ENCODE measurements around the gene CNTRL. TPM values are rescaled to one million over a fixed set of nuclear protein-coding genes. Genes with fewer than 3 reads are reported as not detected.

The CNTRL gene
- total RNA-seq, 4 donors from 2014 or later, result 20.0 to 30.2 (median 27.4) TPM

DNA sequence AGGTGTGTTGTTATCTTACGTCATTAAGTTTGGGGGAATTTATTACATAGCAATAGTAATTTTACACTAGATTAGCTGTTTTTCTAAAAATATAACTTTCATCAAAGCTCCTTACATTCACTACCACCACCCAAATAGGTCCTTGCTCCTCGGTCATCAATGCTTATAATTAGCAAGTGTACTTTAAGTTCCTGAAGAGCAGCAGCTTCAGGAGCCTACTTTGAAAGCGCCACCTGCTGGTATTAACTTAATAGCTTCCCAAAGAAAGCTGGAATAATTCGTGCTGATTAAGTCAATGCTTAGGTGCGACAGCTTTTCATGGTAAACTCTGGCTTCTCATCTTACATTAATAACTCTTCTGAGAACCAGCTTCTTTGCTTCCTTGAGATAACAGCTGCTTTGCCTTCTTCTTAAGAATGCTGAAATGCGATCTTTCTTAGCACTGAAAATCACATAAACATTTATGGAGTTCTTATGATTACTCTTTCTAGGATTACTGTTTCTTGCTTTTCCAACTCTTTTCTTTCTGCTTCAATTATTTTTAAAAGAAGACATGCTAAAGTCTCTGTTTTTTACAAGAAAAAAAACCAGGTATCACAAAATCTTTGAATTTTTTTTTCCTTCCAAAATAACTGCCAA lies 14.6 kb upstream of the CNTRL start:
- TF ChIP-seq, protein P1, sequence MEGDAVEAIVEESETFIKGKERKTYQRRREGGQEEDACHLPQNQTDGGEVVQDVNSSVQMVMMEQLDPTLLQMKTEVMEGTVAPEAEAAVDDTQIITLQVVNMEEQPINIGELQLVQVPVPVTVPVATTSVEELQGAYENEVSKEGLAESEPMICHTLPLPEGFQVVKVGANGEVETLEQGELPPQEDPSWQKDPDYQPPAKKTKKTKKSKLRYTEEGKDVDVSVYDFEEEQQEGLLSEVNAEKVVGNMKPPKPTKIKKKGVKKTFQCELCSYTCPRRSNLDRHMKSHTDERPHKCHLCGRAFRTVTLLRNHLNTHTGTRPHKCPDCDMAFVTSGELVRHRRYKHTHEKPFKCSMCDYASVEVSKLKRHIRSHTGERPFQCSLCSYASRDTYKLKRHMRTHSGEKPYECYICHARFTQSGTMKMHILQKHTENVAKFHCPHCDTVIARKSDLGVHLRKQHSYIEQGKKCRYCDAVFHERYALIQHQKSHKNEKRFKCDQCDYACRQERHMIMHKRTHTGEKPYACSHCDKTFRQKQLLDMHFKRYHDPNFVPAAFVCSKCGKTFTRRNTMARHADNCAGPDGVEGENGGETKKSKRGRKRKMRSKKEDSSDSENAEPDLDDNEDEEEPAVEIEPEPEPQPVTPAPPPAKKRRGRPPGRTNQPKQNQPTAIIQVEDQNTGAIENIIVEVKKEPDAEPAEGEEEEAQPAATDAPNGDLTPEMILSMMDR (IDR thresholded peaks at IDR 0.05; ENCODE audit: low read depth), result no peak

- TF ChIP-seq, protein P1 (IDR thresholded peaks at IDR 0.05; ENCODE audit: low read depth), result no peak
Measured at GRCh38 chr9:121066850-121067249, 7.9 kb upstream of the CNTRL start.

DNA sequence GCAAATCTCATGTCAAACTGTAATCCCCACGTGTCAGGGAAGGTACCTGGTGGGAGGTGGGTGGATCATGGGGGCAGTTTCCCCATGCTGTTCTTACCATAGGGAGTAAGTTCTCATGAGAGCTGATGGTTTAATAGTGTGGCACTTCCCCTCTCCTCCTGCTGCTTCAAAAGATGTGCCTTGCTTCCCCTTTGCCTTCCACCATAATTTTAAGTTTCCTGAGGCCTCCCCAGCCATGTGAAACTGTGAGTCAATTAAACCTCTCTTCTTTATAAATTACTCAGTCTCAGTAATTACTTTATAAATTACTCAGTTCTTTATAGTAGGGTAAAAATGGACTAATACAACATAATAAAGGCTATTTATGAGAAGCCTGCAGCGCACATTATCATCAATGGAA lies 7.1 kb upstream of the CNTRL start:
- TF ChIP-seq, protein P1 (IDR thresholded peaks at IDR 0.05; ENCODE audit: low read depth), result no peak

- TF ChIP-seq, protein P1 (IDR thresholded peaks at IDR 0.05; ENCODE audit: low read depth), result no peak
Measured at GRCh38 chr9:121069396-121069795, 5.4 kb upstream of the CNTRL start.

GRCh38 chr9:121071370-121071755 lies 3.4 kb upstream of the CNTRL start:
- TF ChIP-seq, protein P1 (IDR thresholded peaks at IDR 0.05; ENCODE audit: low read depth), result no peak

DNA sequence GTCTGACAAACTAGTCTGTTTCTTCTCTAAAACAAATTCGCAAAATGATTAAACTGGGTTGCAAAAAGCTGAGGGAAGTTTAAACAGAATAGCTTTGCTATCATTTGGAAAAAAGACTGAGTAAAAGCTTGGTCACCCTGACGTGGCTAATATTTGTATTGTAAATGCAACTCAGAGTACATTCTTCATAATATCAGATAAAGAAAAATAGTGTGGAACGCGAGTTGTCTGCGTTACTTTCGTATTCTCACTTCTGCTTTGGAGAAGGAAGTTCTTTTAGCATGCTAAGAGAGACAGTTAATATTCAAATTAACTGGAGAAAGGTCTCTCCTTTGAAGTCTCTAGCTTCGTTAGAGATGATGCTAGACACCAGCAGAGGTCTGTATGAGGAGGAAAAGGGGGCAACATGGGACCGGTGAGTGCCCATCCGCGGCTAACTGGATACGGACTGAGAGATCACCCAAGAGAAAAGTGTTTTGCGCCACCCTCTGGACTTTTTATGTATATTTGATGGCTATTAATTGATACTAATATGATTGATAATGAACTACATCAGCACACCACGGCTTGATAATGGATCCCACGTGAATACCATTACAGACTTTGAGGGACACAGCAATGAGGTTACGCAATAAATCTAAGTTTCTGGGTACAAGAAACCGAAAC lies 2.9 kb upstream of the CNTRL start:
- TF ChIP-seq, protein P1 (IDR thresholded peaks at IDR 0.05; ENCODE audit: low read depth), result no peak

GRCh38 chr9:121073038-121073437 lies 1.7 kb upstream of the CNTRL start:
- TF ChIP-seq, protein P1 (IDR thresholded peaks at IDR 0.05; ENCODE audit: low read depth), result no peak

All from subcutaneous adipose tissue (tissue), 4 donors.